ENCODE results near the gene EPGN. TPM values are rescaled to one million over a fixed set of nuclear protein-coding genes. Genes with fewer than 3 reads are reported as not detected.

The EPGN gene
- total RNA-seq, 1 donor from 2014 or later, result 0.30 TPM

DNA sequence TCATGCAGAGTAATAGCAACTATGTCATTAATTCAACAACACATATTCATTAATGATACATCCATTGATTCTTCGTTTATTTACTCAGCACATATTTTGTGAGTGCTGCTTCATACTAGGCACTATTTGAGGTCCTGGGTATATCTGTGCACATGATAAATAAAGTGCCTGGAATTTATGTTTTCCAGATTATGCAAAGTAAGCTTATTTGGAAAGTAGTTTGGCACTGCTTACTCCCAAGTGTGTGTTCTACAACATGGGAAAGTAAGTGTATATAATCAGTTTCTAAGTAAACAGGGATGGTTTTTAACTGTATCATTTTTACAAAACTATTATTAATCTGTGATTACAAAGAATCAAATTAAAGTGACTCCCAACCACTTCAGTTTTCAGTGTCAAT lies 16.8 kb upstream of the EPGN start:
- H3K27ac Mint-ChIP-seq (ENCODE audit: unreplicated experiment), result no peak overlapping the region
- no peaks in the 10 kb centered on the region for H3K4me1 Mint-ChIP-seq (ENCODE audit: unreplicated experiment)
- H3K36me3 Mint-ChIP-seq (ENCODE audit: unreplicated experiment), result peaks cover 2% of the 10 kb centered on the region
- no peaks in the 10 kb centered on the region for H3K27me3 Mint-ChIP-seq (ENCODE audit: unreplicated experiment)
- no peak overlapping the region for H3K4me3 Mint-ChIP-seq (ENCODE audit: unreplicated experiment)
- TF ChIP-seq, protein P1, sequence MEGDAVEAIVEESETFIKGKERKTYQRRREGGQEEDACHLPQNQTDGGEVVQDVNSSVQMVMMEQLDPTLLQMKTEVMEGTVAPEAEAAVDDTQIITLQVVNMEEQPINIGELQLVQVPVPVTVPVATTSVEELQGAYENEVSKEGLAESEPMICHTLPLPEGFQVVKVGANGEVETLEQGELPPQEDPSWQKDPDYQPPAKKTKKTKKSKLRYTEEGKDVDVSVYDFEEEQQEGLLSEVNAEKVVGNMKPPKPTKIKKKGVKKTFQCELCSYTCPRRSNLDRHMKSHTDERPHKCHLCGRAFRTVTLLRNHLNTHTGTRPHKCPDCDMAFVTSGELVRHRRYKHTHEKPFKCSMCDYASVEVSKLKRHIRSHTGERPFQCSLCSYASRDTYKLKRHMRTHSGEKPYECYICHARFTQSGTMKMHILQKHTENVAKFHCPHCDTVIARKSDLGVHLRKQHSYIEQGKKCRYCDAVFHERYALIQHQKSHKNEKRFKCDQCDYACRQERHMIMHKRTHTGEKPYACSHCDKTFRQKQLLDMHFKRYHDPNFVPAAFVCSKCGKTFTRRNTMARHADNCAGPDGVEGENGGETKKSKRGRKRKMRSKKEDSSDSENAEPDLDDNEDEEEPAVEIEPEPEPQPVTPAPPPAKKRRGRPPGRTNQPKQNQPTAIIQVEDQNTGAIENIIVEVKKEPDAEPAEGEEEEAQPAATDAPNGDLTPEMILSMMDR (IDR thresholded peaks at IDR 0.05), result no peak
- no peak for DNase-seq (ENCODE audit: extremely low spot score, unreplicated experiment)
- H3K9me3 Mint-ChIP-seq (ENCODE audit: unreplicated experiment), result no peaks in the 10 kb centered on the region

DNA sequence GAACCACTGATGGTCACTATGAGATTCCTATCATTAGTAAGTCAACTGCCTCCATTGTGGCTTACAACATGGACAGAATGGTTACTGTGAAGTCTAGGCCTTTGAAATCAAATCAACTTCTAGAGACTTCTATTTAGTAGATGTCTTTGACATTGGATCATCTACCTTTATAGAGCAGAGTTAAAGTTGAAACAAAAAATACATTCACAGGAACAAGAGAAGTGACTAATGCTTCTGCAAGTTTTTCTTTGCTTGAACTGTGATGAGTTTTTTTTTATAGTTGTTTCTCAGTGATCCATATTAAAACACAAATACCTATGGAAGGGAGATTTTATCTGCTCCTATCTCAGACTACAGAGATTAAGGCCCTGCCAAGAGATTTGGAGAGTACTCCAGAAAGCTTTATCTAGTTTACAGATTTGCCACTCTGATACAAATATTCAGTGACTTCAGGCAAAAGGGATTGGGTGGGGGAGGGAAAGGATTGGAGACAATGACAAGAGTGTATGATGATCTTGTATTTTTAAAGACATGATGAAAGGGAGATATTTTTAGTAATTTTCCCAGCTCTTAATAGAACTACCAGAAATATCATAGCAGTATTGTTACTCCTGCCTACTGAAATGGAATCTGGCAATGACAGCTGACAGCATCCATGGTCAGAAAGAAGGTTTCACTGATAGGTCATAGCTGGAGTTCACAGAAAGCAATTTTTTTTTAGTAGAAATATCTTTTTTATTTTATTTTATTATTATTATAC lies 16.0 kb upstream of the EPGN start:
- Mint-ChIP-seq H3K4me1 (ENCODE audit: unreplicated experiment) (no peaks in the 10 kb centered on the region), H3K36me3 (ENCODE audit: unreplicated experiment) (peaks cover 2% of the 10 kb centered on the region), H3K9me3 (ENCODE audit: unreplicated experiment) (no peaks in the 10 kb centered on the region), H3K4me3 (ENCODE audit: unreplicated experiment) (no peak overlapping the region), H3K27me3 (ENCODE audit: unreplicated experiment) (no peaks in the 10 kb centered on the region), H3K27ac (ENCODE audit: unreplicated experiment) (no peak overlapping the region)
- TF ChIP-seq, protein P1 (IDR thresholded peaks at IDR 0.05), result no peak
- no peak for DNase-seq (ENCODE audit: extremely low spot score, unreplicated experiment)

DNA sequence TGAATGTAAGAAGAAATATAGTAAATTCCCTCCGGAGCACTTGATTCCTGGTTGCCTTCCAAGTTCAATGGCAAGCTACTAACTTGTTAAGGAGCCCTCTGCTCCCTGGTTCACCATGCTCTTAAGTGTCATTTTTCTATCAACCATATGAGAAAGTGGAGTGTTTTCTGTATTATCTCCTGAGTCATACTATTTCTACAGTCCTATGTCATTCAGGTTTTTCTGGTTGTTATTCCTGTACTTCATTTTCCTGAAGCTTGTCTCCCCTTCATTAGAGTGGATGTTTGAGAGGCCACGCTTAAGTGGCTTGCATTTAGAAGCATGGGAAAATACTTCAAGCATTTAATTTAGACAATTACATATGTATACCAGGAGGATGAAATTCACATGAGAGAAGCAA lies 14.7 kb upstream of the EPGN start:
- Mint-ChIP-seq H3K4me3 (ENCODE audit: unreplicated experiment) (no peak overlapping the region), H3K9me3 (ENCODE audit: unreplicated experiment) (no peaks in the 10 kb centered on the region), H3K4me1 (ENCODE audit: unreplicated experiment) (no peaks in the 10 kb centered on the region), H3K27ac (ENCODE audit: unreplicated experiment) (no peak overlapping the region), H3K27me3 (ENCODE audit: unreplicated experiment) (no peaks in the 10 kb centered on the region), H3K36me3 (ENCODE audit: unreplicated experiment) (peaks cover 2% of the 10 kb centered on the region)
- no peak for DNase-seq (ENCODE audit: extremely low spot score, unreplicated experiment)
- TF ChIP-seq, protein P1 (IDR thresholded peaks at IDR 0.05), result no peak

DNA sequence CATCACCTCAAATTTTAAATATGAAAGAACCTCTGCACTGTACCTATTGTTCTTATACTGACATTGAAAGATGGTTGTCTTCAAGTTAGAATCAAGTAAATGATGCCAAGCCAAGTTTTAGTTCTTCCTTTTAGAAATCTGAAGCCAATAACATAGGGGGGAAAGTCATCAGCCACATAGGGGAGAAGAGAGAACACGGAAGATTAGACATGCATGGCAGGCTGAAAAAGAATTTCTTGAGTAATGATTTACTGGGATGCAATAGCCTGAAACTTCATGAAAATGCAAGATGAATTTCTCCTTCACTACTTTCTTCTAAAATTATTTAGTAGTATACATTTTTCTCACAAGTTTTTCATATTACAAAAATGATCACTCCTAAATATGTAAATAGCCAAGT lies 13.6 kb upstream of the EPGN start:
- no peak for DNase-seq (ENCODE audit: extremely low spot score, unreplicated experiment)
- Mint-ChIP-seq H3K36me3 (ENCODE audit: unreplicated experiment) (peaks cover 2% of the 10 kb centered on the region), H3K9me3 (ENCODE audit: unreplicated experiment) (no peaks in the 10 kb centered on the region), H3K4me3 (ENCODE audit: unreplicated experiment) (no peak overlapping the region), H3K27me3 (ENCODE audit: unreplicated experiment) (no peaks in the 10 kb centered on the region), H3K4me1 (ENCODE audit: unreplicated experiment) (no peaks in the 10 kb centered on the region), H3K27ac (ENCODE audit: unreplicated experiment) (no peak overlapping the region)
- TF ChIP-seq, protein P1 (IDR thresholded peaks at IDR 0.05), result no peak

DNA sequence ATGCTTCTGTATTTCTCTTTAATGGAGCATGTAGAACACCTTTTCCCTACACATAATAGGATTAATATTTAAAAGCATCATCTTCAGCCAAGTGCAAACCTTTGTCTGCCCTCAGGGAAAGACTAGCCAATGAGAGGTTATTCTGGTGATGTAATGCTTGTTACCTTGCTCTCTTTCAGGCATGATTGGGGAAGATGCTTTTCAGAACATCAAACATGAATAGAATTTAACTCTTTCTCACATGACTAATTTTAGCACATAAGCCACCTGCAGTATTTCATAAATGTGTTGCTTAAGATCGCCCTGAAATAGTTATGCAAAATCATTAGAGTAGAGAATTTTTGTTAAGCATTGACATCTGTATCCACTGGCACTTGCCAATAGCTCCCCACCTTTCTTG lies 10.7 kb upstream of the EPGN start:
- no peak for DNase-seq (ENCODE audit: extremely low spot score, unreplicated experiment)
- Mint-ChIP-seq H3K36me3 (ENCODE audit: unreplicated experiment) (no peaks in the 10 kb centered on the region), H3K27me3 (ENCODE audit: unreplicated experiment) (no peaks in the 10 kb centered on the region), H3K4me3 (ENCODE audit: unreplicated experiment) (no peak overlapping the region), H3K27ac (ENCODE audit: unreplicated experiment) (no peak overlapping the region), H3K4me1 (ENCODE audit: unreplicated experiment) (no peaks in the 10 kb centered on the region), H3K9me3 (ENCODE audit: unreplicated experiment) (no peaks in the 10 kb centered on the region)
- TF ChIP-seq, protein P1 (IDR thresholded peaks at IDR 0.05), result no peak
